Cardiac fibroblast (primary cell): ENCODE data around the gene CNDP1.

Source experiments
- DNase-seq, 2 donors: peaks; one replicate each; pipeline versions ENCODE4 v3.0.0 to v3.0.0-alpha.2; 2010; ENCODE audit warnings: low read depth in 2 of 2
- H3K4me3 ChIP-seq, 2 donors: replicated peaks in 1 of 2; 1 replicate in 1 of 2; 2 replicates in 1 of 2; pipeline ENCODE4 v1.5.1; 2011; ENCODE audit warnings: low read depth in 2 of 2, low read length in 2 of 2, mild to moderate bottlenecking in 2 of 2, moderate library complexity in 1 of 2
- CTCF ChIP-seq: IDR thresholded peaks from one replicate; pipeline ENCODE4 v1.5.1; 2011; ENCODE audit warnings: low read depth, mild to moderate bottlenecking, low read length, inconsistent platforms

The CNDP1 gene

GRCh38 chr18:74541703-74542555, 7.6 kb downstream of the CNDP1 start:
- TF ChIP-seq CTCF, result no peak
- DNase-seq, result peak in 1 of 2 donors; percentile 31

DNA sequence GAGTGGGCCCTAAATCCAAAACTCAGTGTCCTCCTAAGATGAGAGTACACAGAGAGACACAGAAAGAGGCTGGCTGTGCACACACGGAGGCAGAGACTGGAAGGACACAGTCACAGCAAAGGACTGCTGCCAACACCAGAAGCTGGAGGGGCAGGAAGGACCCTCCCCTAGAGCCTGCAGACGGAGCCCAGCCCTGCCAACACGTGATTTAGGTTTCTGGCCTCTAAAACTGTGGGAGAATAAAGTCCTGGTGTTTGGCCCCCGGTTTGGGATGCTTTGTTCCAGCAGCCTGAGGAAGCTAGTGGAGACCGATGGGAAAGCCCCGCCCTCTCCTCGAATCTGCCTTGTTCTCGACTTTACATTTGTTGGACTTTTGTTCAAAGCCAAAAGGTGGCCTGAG, 10.6 kb downstream of the CNDP1 start:
- no peak for TF ChIP-seq CTCF
- DNase-seq, result no peak
- no peak overlapping the region for H3K4me3 ChIP-seq

More at GRCh38 chr18:74541703-74542555, 7.6 kb downstream of the CNDP1 start:
- no peak overlapping the region for H3K4me3 ChIP-seq

GRCh38 chr18:74546007-74546406, 11.7 kb downstream of the CNDP1 start:
- no peak for TF ChIP-seq CTCF
- no peak overlapping the region for H3K4me3 ChIP-seq
- DNase-seq, result no peak

DNA sequence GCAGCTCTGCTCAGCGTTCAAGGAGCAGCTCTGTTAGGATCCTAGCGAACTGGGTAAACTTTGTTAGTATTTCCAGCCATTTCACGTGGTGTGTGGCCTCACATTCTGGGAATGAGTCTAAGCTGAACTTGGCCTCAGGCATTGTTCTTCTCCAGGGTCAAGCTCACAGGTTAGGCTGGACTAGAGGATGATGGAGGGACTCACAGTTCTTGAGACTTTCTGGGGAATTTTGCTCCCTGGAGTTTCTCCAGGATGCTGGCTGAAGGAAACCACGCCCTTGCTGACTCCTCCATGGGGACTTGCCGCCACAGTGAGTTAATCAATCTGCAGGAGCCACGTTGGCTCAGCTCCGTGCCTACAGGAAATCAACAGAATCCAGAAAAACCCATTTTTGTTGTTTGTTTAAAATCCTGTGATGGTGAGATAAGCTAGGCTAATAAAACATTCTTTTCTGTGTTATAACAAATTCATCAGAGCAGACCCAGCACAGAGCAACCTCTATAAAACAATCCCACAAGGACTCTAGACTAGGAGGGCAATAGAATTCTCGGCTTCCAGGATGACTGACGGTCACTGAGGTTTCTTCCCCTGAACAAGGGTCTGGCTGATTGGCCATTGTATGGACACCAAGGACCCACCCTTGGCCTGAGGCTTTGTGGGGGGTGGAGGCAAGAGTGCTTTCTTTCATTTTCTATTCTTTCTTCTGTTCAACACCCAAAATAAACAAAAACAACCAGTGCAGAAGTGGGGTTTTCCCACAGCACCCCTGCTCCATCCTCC, 12.6 kb downstream of the CNDP1 start:
- TF ChIP-seq CTCF, result no peak
- DNase-seq, result peak; percentile 68 to 69
- no peak overlapping the region for H3K4me3 ChIP-seq

DNA sequence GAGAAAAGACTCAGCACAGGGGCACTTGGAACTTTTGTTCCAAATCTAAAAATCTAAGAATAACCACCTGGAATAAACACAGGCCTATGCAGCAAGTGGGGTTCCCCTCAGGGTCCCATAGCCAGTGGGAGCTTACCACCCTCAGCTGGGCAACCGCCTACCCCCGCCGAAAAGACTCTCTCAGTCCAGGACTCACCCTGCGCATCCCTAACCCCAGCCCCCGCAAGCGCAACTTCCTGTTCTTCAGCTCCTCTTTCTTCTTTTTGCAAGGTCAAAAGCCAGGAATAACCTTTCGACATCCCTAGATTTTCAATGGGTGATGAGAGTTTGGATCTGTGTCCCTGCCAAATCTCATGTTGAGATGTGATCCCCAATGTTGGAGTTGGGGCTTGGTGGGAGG, 13.6 kb downstream of the CNDP1 start:
- TF ChIP-seq CTCF, result no peak
- H3K4me3 ChIP-seq, result no peak overlapping the region
- DNase-seq, result no peak

DNA sequence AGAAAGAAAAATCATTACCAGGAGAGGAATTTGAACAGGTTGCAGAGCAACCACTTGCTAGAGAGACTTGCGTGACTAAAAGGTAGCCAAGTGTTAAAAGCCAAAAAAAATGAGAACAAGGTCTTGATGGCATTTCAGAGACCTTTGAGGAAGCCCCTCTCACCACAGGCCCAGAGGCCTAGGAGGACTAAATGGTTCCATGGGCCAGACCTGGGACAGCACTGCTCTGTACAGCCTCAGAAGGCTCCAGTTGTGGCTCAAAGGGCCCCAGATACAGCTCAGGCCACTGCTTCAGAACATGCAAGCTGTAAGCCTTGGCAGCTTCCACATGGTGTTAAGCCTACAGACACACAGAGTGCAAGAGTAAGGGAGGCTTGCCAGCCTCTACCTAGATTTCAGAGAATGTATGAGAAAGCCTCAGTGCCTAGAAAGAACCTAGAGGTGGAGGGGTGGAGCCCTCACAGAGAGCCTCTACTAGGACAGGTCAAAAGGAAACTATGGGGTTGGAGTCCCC, 15.3 kb downstream of the CNDP1 start:
- DNase-seq, result no peak
- no peak overlapping the region for H3K4me3 ChIP-seq
- TF ChIP-seq CTCF, result no peak
